NCI-H2196 treated with DMSO at 0.1 percent for 48 hours (cell line): Measurements from ENCODE around the gene PLEKHM2.

Experiments
- DNase-seq: peaks from one replicate; lab custom pipeline; 2025; ENCODE audit not compliant: unreplicated experiment; lab: John Stamatoyannopoulos, UW

The PLEKHM2 gene

DNA sequence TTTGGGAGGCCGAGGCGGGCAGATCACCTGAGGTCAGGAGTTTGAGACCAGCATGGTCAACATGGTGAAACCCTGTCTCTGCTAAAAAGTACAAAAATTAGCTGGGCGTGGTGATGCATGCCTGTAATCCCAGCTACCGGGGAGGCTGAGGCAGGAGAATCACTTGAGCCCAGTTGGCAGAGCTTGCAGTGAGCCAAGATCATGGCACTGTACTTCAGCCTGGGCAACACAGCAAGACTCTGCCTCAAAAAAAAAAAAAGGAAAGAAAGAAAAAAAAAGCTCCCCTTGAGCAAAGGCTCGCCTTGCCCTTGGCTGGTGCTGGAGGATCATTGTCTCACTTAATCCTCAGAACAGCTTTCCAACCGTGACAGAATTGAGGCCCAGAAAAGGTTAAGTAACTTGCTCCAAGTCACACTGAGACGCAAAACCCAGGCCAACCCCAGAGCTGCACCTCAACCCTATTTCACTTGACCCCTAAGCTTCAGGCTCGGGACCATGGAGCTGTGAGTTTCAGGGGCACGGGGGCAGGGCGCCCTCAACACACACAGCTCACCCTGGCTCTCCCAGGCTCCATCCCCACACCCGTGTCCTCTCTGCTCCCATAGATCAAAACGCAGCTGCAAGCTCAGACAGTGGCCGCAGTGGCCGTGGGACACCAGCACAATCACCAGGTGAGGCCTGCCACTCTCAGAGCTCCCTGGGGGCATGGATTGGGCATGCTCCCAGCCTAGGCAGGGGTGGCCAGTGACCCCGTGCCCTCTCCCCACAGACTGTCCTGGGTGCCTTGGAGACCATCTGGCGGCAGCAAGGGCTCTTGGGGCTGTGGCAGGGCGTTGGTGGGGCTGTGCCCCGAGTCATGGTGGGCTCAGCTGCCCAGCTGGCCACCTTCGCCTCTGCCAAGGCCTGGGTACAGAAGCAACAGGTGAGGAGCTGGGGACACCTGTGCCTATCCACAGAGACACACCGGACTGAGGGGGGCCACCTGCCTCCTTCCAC is 53.5 kb downstream of the PLEKHM2 start:
- no peak for DNase-seq

DNA sequence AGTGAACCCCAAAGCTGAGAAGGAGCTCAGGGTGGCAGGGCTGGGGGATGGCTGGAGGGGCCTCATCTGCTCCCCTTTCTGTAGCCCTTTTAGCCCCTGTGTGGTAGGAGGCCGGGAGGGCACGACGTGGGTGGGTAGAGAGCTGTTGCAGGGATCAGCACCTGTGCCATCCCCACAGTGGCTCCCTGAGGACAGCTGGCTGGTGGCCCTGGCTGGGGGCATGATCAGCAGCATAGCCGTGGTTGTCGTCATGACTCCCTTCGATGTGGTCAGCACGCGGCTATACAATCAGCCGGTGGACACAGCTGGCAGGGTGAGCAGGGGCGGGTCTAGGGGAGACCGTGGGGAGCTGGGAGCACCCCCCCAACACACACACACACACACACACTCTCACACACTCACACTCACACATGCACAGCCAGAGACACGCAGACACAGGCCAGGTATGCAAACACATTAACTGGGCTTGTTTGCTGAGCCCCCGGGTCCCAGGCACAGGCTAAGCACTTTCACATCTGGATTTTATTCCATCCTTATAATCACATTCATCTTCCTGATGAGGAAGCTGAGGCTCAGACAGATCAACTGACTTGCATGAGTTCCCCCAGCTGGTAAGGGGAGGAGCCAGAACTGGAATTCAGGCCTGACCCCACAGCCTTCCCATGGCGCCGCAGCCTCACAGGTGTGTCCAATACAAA is 54.4 kb downstream of the PLEKHM2 start:
- DNase-seq: no peak

DNA sequence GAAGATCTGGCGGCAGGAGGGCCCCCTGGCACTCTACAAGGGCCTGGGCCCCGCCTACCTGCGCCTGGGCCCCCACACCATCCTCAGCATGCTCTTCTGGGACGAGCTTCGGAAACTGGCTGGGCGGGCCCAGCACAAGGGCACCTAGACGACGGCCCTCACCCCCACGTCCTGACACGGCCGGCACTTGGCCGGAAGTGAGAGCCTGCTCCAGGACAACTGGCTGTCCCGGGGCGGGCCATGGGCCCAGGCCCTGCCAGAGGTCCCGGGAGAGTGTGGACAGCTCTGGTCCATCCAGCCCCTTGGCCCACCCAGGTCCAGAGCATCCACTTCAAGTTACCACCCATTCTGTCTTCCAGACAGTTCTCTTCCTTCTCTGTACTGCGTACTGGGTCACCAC is 55.1 kb downstream of the PLEKHM2 start:
- no peak for DNase-seq

DNA sequence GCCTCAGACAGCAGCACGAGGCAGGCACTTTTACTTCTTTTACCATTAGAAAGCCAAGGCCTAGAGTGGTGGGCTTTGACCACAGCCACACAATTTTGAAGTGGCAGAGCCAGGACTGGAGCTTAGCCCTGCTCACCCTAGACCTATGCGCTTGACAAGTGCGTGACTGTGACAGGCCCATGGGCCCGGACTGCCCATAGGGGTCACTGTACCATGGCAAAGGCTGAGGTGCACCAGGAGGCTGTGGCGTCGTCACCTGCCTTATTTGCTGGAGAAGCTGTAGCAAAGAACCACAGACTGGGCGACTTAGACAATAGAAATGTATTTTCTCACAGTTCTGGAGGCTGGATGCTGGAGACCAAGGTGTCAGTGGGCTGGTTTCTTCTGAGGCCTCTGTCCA is 55.6 kb downstream of the PLEKHM2 start:
- no peak for DNase-seq

DNA sequence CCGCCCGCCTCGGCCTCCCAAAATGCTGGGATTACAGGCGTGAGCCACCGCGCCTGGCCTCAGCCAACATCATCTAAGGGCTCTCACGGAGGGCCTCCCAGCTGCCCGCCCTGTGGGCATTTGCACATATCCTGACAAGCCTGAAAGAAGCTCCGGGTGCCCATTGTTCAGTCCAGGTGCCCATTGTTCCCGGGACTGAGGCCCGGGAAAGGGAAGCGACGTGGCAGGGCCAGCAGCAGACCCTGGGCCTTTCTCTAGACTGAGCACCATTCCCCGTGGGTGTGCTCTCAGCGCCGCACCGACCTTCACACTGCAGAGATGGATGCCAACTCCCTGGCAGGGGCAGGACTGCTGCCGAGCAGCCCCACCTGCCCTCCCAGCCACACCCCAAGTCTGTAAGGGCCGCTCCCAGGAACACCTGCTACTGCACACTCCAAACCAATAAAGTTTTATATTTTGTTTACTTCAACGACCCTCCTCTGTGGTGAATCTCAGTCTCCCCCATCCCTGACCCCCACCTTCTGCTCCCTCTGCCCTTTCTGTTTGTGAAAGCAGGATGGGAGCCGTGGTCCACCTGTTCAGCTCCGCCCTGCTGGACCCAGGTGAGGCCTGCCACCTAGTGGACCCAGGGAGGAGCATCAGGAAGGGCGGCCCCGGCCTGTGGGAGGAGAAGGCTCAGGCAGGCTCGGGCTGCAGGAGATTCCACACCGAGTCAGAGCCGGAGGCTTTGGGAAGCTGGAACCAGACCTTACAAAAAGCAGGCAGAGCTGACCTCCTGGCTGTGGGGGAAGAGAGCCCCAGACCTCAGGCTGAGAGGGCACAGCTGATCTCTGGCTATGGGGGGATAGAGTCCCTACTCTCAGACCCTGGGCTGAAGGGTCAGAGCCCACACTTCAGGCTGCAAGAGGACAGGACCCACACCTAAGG is 57.1 kb downstream of the PLEKHM2 start:
- DNase-seq: peak; percentile 78

DNA sequence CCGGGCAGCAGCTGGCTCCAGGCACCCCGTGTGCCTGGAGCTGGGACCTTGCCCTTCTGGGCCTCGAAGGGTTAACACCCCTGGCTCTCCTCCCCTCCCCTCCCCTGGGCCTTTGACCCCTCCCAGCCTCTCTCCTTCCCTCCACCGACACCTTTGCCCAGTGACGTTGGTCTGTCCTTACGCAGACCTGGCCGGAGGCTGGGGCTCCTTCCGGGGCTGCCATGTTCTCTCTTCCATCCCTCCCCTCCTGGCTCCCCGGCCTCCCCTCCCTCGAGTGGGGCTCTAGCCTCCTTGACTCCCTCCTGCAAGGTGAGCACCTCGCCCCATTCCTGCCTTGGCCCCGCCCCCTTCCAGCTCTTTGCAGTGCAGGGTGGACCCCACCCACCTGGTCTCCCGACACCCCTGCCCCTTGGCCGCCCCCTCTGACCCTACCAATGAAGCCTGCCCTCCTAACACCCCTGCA is 58.2 kb downstream of the PLEKHM2 start, which contains the start of gene TMEM82:
TSS of gene TMEM82 (plus strand) at position 161 of the 463 bp plus-strand sequence. CDS start at position 222, 61 bp downstream.
- no peak for DNase-seq

DNA sequence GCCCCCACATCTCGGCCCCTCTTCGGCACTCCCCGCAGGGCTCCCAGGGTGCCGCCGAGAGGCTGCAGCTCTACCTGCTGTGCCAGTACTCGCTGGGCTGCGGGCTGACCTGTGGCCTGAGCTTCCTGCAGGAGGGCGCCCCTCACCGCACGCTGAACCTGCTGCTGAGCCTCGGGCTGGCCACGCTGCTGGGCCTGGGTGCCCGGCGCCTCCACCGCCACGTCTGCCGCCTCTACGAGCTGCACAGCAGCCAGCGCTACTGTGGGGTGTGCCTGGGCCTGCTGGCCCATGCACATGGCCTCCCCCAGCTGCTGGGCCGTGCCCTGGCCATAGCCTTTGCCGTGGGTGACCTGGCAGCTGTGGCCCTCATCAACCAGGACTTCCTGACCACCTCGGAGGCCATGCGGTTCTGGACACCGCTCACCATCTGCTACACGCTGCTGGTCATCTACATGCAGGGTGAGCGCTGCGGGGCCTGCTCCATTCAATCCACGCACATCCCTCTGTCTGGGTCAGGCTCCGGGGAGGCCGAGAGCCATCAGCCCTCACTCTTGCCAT is 60.1 kb downstream of the PLEKHM2 start:
- no peak for DNase-seq

DNA sequence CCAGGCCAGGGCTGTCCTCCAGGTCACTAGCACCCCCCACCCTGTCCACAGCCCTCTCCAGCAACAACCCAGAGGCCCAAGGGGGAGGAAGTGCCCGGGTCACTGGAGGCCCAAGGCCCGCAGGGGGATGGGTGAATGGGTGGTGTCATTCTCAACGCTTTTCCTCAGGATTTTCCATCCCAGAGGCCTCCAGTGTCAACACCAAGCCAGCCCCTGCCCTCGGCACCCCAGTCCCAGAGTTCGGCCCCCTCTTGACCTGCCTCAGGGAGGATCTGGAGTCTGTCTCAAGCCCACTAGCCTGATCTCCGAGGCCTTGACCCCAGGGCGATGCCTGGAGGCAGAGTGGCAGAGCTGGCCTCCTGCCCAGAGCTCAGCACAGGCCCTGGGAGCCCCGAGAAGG is 63.3 kb downstream of the PLEKHM2 start:
- DNase-seq: no peak

DNA sequence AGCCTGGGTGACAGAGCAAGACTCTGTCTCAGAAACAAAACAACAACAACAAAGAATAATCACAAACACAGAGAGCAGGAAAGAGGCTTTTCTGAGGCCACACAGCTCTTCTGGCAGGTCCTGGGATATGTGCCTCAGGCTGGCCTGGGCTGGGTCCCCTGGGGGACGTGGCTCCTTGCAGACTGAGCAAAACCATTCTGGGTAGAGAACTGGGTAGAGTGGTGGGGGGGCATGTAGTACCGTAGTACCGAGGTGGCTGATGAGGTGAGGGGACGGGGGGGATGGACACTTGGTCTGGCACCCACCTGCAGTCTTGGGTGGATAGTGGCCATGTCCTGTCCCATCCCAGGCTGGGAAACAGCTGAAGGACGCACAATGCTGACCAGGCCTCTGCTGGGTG is 64.1 kb downstream of the PLEKHM2 start:
- no peak for DNase-seq

DNA sequence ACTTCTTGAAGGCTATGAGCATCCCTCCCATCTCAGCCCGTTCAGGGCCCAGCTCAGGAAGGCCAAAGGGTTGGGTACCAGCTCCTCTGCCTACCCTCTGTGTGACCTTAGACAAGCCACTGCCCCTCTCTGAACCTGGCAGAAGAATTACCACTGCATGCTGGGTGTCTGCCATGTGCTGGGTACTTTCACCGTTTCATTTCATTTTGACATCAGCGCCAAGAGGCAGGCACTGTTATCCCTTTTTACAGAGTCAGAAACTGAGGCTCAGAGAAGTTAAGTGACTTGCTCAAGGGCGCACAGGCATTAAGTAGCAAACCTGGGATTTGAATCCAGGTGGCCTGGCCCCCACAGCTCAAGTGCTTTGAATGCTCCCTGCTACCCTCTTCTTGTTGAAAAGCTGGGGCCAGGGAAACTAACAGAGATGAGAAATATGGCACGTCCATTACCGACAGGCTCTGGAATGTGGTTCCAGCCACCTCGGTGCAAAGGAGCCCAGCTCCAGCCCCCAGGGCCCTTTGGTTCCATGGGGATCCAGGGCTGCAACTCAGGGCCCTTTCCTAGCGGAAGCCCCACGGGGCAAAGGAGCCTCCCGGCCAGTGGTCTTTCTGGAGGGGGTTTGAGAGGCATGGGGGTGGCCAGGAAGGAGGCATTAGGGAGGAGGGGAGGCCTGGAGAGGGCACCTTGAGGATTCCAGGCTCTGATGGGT is 64.7 kb downstream of the PLEKHM2 start:
- DNase-seq: no peak

DNA sequence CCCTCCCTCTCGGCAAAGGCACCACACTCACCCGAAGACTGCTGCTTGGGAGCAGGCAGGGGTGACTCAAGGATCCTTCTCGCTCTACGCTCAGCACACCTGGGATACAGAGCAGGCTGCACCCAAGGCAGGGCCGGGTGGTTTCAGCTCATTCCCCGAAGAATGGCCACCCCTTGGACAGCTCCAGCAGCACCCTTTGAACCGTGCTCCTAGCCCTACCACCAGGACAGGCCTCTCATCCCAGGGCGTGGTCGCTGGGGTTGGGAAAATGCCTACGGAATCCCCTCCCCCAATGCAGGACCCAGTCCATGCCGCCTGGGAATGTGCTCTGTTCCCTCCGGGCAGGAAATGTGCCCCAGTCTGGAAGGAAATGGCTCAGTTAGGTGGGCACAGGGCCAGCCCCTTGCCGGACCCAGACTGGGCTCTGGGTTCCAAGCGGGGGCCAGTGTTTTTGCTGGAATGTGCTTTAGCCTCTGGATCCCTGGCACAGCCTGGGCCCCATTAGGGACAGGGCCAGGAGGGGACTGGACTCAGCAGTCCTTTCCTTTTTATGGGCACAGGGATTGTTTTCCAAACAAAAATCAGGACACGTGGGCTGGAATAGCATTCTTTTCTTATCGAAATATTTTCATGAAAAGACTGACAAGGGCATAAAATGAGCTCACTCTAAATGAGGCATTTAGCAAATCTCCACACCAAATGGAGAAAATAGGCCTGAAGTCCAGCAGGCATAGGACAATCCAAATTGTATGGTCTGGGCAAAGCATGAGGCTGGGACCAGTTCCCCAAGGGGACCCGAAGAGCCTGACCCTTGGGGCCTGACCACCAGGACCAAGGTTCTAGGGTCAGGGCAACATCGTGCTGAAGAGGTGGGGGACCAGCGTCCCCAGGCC is 65.5 kb downstream of the PLEKHM2 start:
- DNase-seq: no peak

DNA sequence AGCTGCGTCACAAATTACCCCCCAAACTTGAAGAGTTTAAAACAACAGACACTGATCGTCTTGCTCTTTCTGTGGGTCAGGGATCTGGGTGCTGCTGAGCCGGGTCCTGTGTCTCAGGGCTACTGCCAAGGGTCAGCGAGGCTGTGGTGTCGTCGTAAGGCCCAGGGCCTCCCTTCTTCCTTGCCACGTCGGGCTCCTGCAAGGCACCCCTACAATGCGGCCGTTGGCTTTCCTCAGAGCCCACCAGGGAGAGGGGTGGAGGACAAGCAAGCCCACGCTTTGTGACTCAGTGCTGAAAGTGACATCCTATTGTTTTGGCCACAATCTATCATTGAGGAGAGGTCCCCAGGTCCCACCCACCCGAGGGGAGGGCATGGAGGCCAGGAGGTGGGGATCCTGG is 66.8 kb downstream of the PLEKHM2 start:
- DNase-seq: no peak

DNA sequence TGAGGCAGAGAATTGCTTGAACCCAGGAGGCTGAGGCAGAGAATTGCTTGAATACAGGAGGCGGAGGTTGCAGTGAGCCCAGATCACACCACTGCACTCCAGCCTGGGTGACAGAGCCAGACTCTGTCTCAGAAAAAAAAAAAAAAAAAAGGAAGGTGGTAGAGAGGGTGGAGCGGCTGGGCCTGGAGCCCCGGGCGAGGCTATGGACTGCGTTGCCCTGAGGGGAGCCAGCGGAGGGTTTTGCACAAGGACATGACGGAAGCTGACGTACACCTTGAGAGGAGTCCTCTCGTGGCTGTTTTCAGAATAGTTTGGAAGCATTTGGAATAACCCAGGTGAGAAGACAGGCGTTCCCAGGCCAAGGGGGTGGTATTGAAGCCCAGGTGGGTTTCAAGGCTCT is 67.6 kb downstream of the PLEKHM2 start:
- DNase-seq: no peak

DNA sequence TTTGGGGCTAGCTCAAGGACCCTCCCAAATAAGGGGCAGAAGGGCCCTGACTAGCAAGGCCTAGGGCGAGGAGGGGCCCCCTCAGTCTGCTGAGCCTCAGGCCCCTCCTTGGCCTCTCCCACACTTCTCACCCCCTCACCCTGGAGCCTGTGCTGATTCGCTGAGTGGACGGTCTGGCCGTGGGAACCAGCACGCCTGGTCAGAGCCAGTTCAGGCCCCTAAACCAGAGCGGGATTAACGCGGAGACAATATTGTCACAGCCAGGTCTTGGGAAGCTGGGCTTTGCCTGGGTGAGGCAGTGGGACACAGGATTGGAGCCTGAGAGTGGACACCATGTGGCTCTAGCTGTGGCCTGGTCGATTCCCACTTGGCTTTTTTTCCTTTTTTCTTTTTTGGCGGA is 69.7 kb downstream of the PLEKHM2 start:
- no peak for DNase-seq

DNA sequence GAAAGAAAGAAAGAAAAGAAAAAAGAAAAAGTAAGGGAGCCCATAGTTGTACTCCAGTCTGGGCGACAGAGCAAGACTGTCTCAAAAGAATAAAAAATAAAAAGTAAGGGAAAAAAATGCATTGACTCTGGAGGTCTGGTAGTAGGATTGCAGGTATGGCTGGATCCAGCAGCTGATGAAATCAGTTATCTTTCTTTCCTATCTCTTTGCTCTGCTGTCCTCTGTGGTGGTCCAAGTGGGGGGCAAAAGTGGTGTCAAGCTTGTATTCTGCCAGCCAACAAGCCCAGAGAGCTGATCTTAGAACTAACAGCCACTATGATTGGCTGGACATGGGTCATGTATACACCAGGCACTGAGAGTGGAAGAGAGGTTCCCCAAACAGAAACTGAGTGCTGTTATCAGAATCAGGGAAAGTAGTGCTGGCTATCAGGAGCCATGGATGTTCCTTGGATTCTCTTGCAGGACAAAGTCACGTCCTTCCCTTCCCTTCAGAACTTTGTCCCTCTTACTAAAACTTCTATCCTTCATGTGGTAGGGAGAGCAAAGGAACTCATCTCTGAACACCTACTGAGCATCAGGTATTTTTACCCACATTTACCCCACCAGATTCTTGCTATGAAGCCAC is 71.0 kb downstream of the PLEKHM2 start:
- DNase-seq: no peak

DNA sequence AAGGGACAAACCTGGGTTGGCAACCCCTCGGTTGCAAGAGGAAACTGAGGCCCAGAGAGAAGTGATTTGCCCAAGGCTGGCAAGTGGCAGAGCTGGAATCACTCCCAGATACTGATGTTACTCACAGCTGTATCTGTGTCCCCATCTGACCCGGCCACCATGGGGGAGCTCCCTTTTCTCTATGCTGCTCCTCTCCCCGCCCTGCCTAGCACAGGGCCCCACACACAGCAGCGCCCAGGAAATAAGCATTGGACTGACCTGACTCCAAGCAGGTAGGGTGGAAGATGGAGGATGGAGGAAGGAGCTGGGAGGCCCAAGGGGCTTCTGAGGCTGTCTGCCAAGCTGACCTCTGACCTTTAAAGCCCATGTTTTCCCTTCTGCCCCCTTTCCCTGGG is 71.5 kb downstream of the PLEKHM2 start:
- no peak for DNase-seq

DNA sequence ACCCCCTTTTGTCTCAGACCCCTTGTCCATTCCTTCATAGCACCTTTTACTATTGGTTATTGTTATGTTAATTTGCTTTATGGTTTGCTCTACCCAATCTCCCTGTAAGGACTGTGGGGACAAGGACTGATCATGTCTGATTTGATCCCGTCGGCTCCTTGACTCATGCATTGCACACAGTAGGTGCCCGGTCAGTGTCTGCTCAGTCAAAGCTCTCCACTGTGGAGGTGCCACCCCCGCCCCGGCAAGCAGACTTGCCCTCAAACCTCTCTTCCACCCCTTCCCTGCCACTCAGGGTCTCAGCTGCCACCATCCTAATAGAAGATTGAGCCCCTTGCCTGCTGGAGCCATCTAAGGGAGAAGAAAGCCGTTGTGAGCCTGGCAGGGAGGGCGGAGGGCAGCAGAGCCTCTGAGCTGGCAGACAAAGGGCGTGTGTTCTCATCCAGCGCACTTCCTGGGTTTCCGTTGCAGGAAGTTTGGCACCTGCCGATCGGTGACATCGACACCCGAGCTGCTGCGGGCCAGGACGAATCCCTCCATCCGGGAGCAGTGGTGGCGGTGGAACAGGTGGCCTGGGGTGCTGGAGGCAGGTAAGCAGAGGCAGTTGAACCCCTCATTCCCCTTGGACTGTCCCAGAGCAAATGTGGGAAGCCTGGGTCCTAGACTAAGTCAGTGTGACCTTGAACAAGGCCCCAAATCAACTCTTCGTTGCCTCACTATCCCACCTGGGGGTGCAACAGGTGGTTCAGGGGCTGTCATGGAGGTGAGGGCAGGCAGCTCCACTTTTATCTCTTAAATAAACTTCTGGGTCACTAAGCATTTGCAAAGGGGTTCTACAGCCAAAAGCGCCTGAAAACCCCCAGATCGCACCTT is 72.3 kb downstream of the PLEKHM2 start:
- peak; percentile 89 for DNase-seq
